ENCODE measurements around the gene PARD3B. TPM values are rescaled to one million over a fixed set of nuclear protein-coding genes. Genes with fewer than 3 reads are reported as not detected.

Gene PARD3B
- total and polyA plus RNA-seq, 12 donors = 0.46 to 12.4 (median 8.3) TPM

DNA sequence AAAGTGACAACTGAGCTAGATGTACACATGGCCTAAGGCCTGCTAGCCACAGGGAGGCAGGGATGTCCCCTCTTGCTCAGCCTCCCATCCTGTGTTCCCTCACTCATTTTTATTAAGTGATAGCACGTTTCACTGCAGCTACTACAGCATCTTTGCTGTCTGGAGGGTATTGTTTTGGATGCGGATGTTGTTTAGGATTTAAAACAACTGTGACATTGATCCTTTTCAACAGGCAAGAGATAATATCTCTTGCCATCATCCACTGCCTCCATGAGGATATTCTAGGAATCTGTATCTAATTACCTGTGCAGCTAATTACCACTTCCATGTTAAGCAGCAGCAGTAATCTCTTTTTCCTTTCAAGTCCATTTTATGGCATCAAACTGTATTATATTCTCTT lies 345.4 kb downstream of the PARD3B start:
- Histone ChIP-seq H3K27ac (no peak overlapping the region), H3K27me3 (no peaks in the 10 kb centered on the region), H3K4me1 (no peaks in the 10 kb centered on the region), H3K9me3 (no peaks in the 10 kb centered on the region), H3K36me3 (no peaks in the 10 kb centered on the region), H3K4me3 (no peak overlapping the region)
- WGBS, 2 donors = 94 to 98% methylated on average over 2 of the region's 2 CpGs
- intact Hi-C loops (cut with DNase I) = no loop called here
- ATAC-seq (no peak), DNase-seq (no peak)
- TF ChIP-seq, protein P1, sequence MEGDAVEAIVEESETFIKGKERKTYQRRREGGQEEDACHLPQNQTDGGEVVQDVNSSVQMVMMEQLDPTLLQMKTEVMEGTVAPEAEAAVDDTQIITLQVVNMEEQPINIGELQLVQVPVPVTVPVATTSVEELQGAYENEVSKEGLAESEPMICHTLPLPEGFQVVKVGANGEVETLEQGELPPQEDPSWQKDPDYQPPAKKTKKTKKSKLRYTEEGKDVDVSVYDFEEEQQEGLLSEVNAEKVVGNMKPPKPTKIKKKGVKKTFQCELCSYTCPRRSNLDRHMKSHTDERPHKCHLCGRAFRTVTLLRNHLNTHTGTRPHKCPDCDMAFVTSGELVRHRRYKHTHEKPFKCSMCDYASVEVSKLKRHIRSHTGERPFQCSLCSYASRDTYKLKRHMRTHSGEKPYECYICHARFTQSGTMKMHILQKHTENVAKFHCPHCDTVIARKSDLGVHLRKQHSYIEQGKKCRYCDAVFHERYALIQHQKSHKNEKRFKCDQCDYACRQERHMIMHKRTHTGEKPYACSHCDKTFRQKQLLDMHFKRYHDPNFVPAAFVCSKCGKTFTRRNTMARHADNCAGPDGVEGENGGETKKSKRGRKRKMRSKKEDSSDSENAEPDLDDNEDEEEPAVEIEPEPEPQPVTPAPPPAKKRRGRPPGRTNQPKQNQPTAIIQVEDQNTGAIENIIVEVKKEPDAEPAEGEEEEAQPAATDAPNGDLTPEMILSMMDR (IDR thresholded peaks at IDR 0.05) = no peak

DNA sequence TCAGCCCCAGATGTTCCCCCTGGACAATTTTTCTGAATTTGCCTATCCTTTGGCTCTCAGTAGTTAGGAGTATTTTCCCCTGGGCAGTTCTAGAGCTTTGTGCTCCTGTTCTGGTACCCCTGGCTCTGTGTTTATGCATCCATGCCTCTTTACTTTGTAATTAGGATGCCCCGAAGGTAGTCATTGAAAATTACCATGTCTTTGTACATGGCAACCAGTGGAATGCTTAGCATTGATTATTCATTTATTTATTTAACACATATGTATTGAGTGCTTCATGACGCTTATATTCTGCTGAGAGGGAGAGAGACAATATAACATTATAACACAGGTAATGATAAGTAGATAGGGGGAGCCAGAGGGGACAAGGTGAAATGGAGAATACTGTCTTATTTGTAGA lies 346.5 kb downstream of the PARD3B start:
- DNase-seq (no peak), ATAC-seq (no peak)
- Histone ChIP-seq H3K9me3 (no peaks in the 10 kb centered on the region), H3K36me3 (no peaks in the 10 kb centered on the region), H3K4me3 (no peak overlapping the region), H3K4me1 (no peaks in the 10 kb centered on the region), H3K27me3 (no peaks in the 10 kb centered on the region), H3K27ac (no peak overlapping the region)
- intact Hi-C loops (cut with DNase I) = no loop called here
- TF ChIP-seq, protein P1 (IDR thresholded peaks at IDR 0.05) = no peak
- 95 to 96% methylated on average over 2 of the region's 2 CpGs for WGBS, 2 donors

DNA sequence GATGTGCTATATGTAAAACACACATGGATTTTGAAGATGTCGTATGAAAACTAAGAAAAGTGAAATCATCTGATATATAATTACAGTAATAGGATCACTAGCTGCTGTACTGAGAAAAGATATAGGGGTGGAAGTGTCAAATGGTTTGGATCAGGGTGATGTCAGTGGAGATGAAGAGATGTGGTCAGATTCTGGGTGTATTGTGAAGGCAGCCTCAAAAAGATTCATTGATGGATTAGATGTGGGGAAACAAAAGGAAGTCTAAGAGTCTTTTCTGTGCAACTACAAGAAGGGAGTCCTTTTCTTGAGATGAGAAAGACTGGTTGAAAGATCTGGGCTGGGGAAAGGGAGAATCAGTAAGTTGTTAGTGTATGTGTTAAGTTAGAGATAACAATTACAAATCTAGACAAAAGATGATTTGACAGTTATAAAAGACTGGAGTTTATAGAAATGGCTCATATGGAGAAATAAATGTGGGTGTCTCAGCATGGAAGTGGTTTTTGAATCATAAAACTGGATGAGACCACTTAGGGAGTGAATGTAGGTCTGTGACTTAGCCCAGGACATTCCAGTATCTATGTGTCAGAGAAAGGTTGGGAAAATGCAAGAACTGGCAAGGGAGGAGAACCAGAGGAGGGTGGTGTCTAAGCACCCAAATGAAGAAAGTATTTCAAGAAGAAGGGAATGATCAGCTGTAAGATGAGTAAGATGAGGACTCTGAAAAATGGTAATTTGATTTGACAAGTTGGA lies 347.4 kb downstream of the PARD3B start:
- DNase-seq (no peak), ATAC-seq (no peak)
- intact Hi-C loops (cut with DNase I) = no loop called here
- no peaks in the 10 kb centered on the region for H3K9me3 ChIP-seq
- TF ChIP-seq, protein P1 (IDR thresholded peaks at IDR 0.05) = no peak
- no peaks in the 10 kb centered on the region for H3K4me1 ChIP-seq
- H3K27me3 ChIP-seq = no peaks in the 10 kb centered on the region
- H3K36me3 ChIP-seq = no peaks in the 10 kb centered on the region
- WGBS, 2 donors = 94% methylated on average over 1 of the region's 1 CpG
- H3K4me3 ChIP-seq = no peak overlapping the region
- H3K27ac ChIP-seq = no peak overlapping the region

DNA sequence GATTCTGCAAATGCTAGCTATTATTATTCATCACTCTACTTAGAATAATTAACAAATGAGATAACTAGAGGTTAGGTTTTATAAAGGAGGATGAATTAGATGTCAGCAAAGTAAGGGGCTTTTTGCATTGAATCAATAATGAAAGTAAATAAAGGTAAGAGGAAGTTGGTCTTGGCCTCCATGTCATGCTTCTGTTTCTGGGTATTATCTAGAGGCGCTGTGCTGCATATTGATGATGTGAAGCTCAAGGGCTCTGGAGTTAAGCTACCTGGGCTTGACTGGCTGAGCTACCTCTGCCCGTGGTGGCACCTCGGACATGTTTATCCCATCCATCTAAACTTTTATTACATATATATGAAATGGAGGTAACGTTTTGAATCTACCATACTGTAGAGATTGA lies 350.9 kb downstream of the PARD3B start:
- intact Hi-C loops (cut with DNase I) = no loop called here
- H3K4me3 ChIP-seq = no peak overlapping the region
- ATAC-seq (no peak), DNase-seq (no peak)
- WGBS, 2 donors = 95 to 96% methylated on average over 4 of the region's 4 CpGs
- H3K27ac ChIP-seq = no peak overlapping the region
- H3K27me3 ChIP-seq = no peaks in the 10 kb centered on the region
- no peaks in the 10 kb centered on the region for H3K4me1 ChIP-seq
- peaks cover 0 to 16% (median 0%) of the 10 kb centered on the region in 11 donors for H3K9me3 ChIP-seq
- TF ChIP-seq, protein P1 (IDR thresholded peaks at IDR 0.05) = no peak
- no peaks in the 10 kb centered on the region for H3K36me3 ChIP-seq

Measured in heart right ventricle (tissue), 16 donors.